Stimulated activated CD8-positive, alpha-beta memory T cell treated with anti-CD3 and anti-CD28 coated beads, Interleukin-4, amount 100 ng/mL, for 4 hours (primary cell): Measurements from ENCODE around the gene ZFP91.
"Not testable (repeated sequence)": the region's sequence is repeated elsewhere in the genome, so short reads cannot be mapped to it uniquely, and the experiment has no call there.

Source experiments
- DNase-seq, 2 donors: peaks; one replicate each; pipeline ENCODE4 v3.0.0-alpha.2; 2020; ENCODE audit warnings: low read depth in 2 of 2, low spot score in 1 of 2

The ZFP91 gene

DNA sequence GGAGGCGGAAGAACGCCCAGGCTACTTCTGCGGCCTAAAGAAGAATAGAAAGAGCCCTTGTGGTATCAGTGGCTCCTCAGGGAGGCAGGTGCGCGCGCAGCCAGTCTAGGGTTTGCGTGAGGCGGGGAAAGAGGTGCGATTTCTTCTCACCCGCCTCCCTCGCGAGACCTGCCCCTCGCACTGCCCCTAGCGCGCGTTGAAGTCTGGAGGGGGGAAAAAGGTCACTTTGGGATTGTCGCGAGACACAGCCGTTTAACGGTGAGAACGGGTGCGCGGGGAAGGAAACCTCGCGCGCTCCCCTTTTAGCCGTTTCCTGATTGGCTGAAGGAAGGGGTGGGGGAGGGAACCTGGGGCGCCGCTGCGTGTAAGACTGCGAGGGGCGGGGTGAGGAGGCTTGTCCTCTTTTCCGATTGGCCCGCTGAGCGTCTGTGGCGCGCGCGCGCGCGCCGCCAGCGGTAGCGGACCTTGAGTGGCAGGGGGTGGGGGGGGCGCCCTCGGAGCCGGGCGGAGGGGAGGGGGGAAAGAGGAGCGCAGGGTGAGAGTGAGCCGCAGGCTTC is at the start of gene ZFP91:
ZFP91 (plus strand) TSS at position 429 of the 557 bp plus-strand sequence. CDS start 219 bp downstream, outside the sequence.
- peak; percentile 90 to 97 for DNase-seq

DNA sequence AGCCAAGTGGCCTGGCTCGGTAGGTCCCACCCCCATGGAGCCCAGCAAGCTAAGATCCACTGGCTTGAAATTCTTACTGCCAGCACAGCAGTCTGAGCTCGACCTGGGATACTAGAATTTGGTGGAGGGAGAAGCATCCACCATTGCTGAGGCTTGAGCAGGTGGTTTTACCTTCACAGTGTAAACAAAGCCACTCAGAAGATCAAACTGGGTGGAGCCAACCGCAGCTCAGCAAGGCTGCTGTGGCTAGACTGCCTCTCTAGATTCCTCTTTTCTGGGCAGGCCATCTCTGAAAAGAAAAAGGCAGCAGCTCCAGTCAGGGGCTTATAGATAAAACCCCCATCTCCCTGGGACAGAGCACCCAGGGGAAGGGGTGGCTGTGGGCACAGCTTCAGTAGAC is 48.6 kb upstream of the ZFP91 start:
- no peak for DNase-seq

- DNase-seq, result no peak
Measured at GRCh38 chr11:58531865-58532341, 47.0 kb upstream of the ZFP91 start.

GRCh38 chr11:58546841-58547240 is 32.0 kb upstream of the ZFP91 start:
- DNase-seq, result no peak

DNA sequence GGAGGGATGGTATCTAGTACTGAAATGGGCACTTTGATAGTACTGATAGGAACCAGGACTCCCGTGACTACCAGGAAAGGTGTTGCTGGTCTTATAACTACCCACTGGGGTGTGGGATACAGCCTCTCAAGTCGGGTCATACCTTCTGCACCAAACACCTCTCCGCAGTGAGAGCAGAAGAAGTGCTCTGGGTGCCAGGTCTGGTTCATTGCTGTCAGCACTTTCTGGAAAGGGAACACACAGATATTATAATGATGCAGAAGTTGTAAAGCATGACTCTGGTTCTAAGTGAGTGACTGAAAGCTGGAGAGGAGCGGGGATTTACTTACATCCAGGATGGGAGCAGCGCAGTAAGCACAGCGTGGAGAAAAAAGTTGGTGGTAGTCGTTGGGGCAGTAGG is 29.2 kb upstream of the ZFP91 start:
- no peak for DNase-seq

- DNase-seq, result no peak
Measured at GRCh38 chr11:58560842-58561241, 18.0 kb upstream of the ZFP91 start.

DNA sequence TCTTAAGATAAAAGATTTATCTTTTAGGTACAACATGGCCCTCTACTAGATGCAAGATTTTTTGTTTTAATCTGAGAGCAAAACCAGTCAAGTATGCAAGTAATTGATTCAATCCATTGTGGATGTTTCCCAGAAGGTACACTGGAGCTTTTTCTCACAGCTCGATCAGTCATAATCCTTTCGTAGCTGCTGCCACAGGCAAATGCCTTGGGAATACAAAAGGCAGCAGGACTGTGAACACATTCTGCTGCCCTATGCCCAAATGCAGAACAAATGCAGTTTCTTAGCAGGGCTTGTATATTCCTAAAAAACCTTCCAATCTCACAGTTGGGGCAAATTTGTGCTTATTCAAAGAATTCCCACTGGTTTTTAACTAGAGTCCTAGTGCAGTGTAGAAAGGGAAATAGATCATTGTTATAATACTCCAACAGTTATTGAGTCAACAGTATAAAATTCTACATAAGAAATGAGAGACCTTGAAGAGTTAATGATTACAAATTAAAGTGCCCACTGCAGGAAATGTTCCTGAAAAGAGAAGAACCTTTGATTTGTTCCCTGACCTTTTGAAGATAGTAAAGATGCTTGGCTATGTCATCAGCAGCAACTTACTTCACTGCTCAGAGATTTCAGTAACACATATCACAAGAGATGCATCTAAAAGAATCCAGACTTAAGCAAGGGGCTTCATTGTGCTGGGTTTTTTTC is 17.3 kb upstream of the ZFP91 start:
- no peak for DNase-seq

GRCh38 chr11:58562375-58562800 is 16.5 kb upstream of the ZFP91 start:
- DNase-seq, result no peak

DNA sequence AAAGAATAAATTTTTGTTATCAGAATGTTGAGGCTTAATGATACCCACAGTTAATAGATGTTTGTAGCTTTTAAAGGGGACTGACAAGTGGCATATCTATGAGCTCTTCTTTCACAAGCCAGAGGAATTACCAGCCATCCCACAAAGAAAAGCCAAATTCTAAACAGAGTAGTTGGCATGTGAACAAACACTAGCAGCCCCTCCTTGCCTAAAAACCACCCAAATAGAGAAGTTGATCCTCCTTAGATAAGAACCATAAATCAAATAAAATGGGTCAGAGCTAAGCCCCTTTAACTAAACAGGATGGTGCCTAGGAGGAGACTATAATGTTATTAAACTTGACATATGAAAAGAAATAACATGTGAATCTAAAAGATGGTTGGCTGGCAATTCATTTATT is 14.6 kb upstream of the ZFP91 start:
- no peak for DNase-seq

DNA sequence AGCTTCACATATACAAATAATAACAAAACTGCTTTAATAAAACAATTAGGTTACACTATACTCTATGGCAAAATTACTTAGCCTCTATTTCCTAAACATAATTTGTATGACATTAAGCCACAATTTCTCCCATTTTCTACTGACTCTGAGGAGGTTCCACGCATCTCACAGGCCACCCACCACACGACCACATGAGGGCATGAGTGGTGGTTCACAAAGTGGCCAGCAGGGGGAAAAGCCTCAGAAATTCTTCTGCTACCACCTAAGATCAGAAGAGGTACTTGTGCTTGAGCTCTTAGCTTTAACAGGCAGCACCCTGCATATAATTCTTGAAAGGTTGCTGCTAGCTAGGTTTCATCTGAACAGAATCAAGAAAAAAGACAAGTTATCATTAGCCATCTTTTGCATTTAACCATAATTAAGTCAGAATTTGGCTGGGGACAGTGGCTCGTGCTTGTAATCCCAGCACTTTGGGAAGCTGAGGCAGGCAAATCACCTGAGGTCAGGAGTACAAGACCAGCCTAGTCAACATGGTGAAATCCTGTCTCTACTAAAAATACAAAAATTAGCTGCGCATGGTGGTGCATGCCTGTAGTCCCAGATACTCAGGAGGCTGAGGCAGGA is 10.9 kb upstream of the ZFP91 start:
- peak; percentile 52 to 67 for DNase-seq

DNA sequence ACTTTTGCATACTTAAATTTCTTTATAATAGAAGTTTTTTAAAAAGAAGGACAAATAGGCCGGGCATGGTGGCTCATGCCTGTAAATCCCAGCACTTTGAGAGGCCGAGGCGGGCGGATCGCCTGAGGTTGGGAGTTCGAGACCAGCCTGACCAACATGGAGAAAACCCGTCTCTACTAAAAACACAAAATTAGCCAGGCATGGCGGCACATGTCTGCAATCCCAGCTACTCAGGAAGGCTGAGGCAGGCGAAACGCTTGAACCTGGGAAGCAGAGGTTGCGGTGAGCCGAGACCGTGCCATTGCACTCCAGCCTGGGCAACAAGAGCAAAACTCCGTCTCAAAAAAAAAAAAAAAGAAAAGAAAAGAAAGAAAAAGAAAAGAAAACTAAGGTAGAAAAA is 6.0 kb upstream of the ZFP91 start:
- DNase-seq, result not testable (repeated sequence)

- peak in 1 of 2 donors; percentile 39 for DNase-seq
Measured at GRCh38 chr11:58573451-58574104, 5.3 kb upstream of the ZFP91 start.

- no peak for DNase-seq
Measured at GRCh38 chr11:58574881-58575280, 4.0 kb upstream of the ZFP91 start.

GRCh38 chr11:58575377-58576020 is 3.4 kb upstream of the ZFP91 start, which contains the start of gene LPXN:
TSS of gene LPXN (minus strand) at chr11:58575856. CDS start at chr11:58575772, 84 bp downstream.
- no peak for DNase-seq

GRCh38 chr11:58576887-58577471 is 1.9 kb upstream of the ZFP91 start:
- DNase-seq, result no peak

DNA sequence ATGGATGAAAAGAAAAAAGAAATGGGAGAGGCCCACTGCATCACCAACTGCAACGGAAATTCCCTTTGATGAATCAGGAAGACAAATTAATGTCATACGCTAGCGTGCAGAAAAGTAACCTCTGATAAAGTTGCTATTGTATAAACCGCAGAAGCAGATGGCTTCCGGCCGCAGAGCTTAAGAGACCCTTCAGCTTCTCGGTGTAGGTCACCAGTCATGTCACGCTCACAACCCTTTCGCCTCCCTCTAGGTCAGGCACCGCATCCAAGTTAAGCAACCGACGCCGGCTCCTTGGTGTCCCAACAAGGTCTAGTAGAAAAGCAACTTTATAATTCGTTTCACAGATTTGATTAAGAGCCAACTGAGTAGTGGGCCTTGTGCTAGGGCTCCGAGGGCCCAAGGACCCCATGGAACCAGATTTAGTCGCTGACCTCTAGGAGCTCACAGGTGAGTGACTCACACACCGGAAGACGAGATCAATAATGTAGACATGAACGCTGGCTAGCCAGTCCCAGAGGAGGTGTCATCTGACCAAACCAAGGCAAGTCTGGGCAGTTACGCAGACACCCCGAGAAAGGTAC is 1.2 kb upstream of the ZFP91 start:
- DNase-seq, result peak; percentile 58 to 65

- DNase-seq, result peak; percentile 88 to 89
Measured at GRCh38 chr11:58578136-58578634, 678 bp upstream of the ZFP91 start.

DNA sequence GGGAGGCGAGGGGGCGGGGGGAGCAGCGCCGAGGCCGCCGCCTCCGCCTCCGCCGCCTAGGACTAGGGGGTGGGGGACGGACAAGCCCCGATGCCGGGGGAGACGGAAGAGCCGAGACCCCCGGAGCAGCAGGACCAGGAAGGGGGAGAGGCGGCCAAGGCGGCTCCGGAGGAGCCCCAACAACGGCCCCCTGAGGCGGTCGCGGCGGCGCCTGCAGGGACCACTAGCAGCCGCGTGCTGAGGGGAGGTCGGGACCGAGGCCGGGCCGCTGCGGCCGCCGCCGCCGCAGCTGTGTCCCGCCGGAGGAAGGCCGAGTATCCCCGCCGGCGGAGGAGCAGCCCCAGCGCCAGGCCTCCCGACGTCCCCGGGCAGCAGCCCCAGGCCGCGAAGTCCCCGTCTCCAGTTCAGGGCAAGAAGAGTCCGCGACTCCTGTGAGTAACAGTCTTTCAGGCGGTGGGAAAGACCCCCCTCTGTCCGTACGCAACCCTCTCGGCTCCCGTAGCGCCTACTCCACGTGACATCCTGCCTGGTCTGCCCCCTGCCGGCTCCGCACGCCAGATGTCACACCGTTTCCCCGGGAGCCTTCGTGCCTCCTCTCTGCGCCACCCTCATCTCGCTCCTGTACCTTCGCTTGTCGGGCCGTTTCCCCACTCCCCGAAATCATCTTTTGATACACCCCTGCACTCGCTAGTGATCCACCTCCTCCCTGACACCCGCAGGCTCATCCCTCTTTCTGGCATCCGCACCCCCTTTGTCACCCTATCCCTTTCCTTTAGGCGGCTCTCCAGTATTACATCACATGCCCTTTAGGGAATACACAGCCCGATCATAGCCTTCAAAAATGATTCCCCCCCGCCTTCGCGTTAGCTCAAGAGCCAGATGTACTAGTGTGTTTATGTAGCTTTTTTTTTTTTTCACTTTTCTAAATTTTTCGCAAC is 598 bp downstream of the ZFP91 start:
- DNase-seq, result peak; percentile 88 to 90

DNA sequence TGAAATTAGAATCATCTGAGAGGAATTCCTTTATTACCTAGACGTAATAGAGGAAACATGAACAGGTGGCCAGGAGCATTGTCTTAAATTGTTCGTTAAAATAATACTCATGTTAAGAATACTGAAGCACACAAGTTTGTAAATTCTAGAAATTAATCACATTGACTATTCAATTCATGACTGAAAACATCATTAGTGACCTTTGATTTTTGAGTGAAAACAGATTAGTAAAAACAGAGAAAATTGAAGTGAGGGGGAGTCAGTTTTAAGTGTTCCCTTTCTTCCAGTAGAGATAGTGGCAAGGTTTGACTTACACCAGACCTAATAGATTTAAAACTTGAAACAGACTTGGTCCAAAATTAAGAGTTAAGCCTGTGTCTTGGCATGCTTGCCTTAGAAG is 1.4 kb downstream of the ZFP91 start:
- DNase-seq, result no peak
